Pancreas (tissue), 10 donors: Measurements from ENCODE around the gene CHRNA5. TPM values are rescaled to one million over a fixed set of nuclear protein-coding genes. Genes with fewer than 3 reads are reported as not detected.

ENCODE experiments used
- ATAC-seq, 4 donors: fragments of 200-7000 bp; cut with Tn5 transposase; one replicate each; pipeline versions ENCODE4 v1.8.0 to v1.9.1; 2020; ENCODE audit warnings: mild to moderate bottlenecking in 4 of 4, moderate library complexity in 4 of 4
- DNase-seq, 6 donors: peaks; one replicate each; pipeline ENCODE4 v3.0.0-alpha.2; 2020
- FAIRE-seq: peaks from 2 replicates; lab custom pipeline; 2012; peaks lifted over from hg19 to GRCh38; lab: Jason Lieb, UNC
- H3K27ac ChIP-seq, 4 donors: fragments of 200-600 bp; sonication (generic); 1 replicate in 3 of 4; 2 replicates in 1 of 4; pipeline versions ENCODE4 v1.5.0 to v1.8.0; 2020
- H3K27me3 ChIP-seq, 4 donors: fragments of 200-600 bp; one replicate each; pipeline ENCODE4 v1.8.0; 2021
- H3K36me3 ChIP-seq, 3 donors: fragments of 200-600 bp; sonication (generic) in 1 of 3; one replicate each; pipeline versions ENCODE4 v1.5.0 to v1.8.0; 2020 to 2021
- H3K4me1 ChIP-seq, 3 donors: fragments of 200-600 bp; one replicate each; pipeline ENCODE4 v1.8.0; 2021
- H3K4me3 ChIP-seq, 4 donors: fragments of 200-600 bp; sonication (generic) in 2 of 4; one replicate each; pipeline versions ENCODE4 v1.5.0 to v1.8.0; 2020 to 2021
- H3K9me3 ChIP-seq, 4 donors: fragments of 200-600 bp; one replicate each; pipeline ENCODE4 v1.8.0; 2021
- CTCF ChIP-seq, 4 donors: fragments of 200-600 bp; sonication (generic) in 3 of 4; IDR thresholded peaks; one replicate each; pipeline versions ENCODE4 v1.5.0 to v1.8.0; 2021; ENCODE audit warnings: antibody characterized with exemption in 4 of 4
- WGBS, 2 donors: extraction: QIAGEN DNeasy Blood & Tissue Kit; methylation state at CpG; one replicate each; pipeline ENCODE4 v1.1.7; 2013; 5-methylcytosine and 5-hydroxymethylcytosine counted together
- intact Hi-C, 3 donors: fragments of 100-400 bp; cut with DNase I; formaldehyde crosslinking; loops; one replicate each; pipeline versions ENCODE4 v1.11.1 to v1.14.2; 2022
- polyA plus RNA-seq, 2 donors: library from polyadenylated mRNA; stranded (reverse); fragments of 200-250 nt; gene quantifications; one replicate each; pipeline ENCODE4 v1.2.3, GENCODE V29; 2013
- total RNA-seq, 6 donors: library from RNA; stranded (reverse); fragmentation: NEBNext Ultra II Directional in 4 of 6; extraction: Animal tissue kit (Norgen Biotek cat#: 25700) in 4 of 6; gene quantifications; one replicate each; pipeline versions ENCODE4 v1.2.1 to v1.2.4, GENCODE V29; 2021 to 2023
- donor health status: healthy with polysubstance abuse.
- donor health status: DM: no; HTN: no; CAD: no; lungs with moderate emphysema.
- donor health status: DM: no; HTN: no; CAD: no.
- donor health status: control.
- donor health status: control.
- donor health status: Bipolar disorder and iron deficiency.
- donor health status: DM: yes; HTN: yes; CAD: no.
- donor health status: DM: no; HTN: no; CAD: no.
- donor health status: DM: no; HTN: no; CAD: no.
- donor health status: DM: yes; HTN: yes; CAD: no.

The CHRNA5 gene
- total and polyA plus RNA-seq, 8 donors, result 0.80 to 2.9 (median 1.8) TPM

- intact Hi-C loops, result no loop called here
- H3K4me1 ChIP-seq, result peaks cover 10 to 14% (median 12%) of the 10 kb centered on the region in 3 donors
- 2% methylated on average over 17 of the region's 17 CpGs for WGBS, 2 donors
- peak overlapping the region; percentile 60 to 81 (median 70) for H3K4me3 ChIP-seq
- no peaks in the 10 kb centered on the region for H3K9me3 ChIP-seq
- no peak for TF ChIP-seq CTCF (IDR thresholded peaks at IDR 0.05)
- FAIRE-seq (no peak), DNase-seq (peak in 1 of 6 donors; percentile 13), ATAC-seq (peak in 3 of 4 donors; percentile 1 to 5 (median 1))
- no peaks in the 10 kb centered on the region for H3K27me3 ChIP-seq
- H3K36me3 ChIP-seq, result peaks cover 0 to 13% (median 0%) of the 10 kb centered on the region in 3 donors
- H3K27ac ChIP-seq, result peak overlapping the region; percentile 62 to 91 (median 90)
Observed at GRCh38 chr15:78540871-78541743, 24.2 kb upstream of the CHRNA5 start.

GRCh38 chr15:78541744-78542034, 23.6 kb upstream of the CHRNA5 start:
- H3K4me1 ChIP-seq, result peaks cover 10 to 14% (median 12%) of the 10 kb centered on the region in 3 donors
- FAIRE-seq, result no peak
- 6 to 14% methylated on average over 1 of the region's 1 CpG for WGBS, 2 donors
- H3K27me3 ChIP-seq, result no peaks in the 10 kb centered on the region
- ATAC-seq, result no peak
- H3K4me3 ChIP-seq, result peak overlapping the region in 2 of 4 donors; percentile 60 to 81
- intact Hi-C loops, result no loop called here
- peak overlapping the region in 1 of 4 donors; percentile 91 for H3K27ac ChIP-seq
- TF ChIP-seq CTCF (IDR thresholded peaks at IDR 0.05), result no peak
- H3K9me3 ChIP-seq, result no peaks in the 10 kb centered on the region
- DNase-seq, result no peak
- H3K36me3 ChIP-seq, result peaks cover 0 to 19% (median 0%) of the 10 kb centered on the region in 3 donors

- WGBS, 2 donors, result 79 to 81% methylated on average over 3 of the region's 3 CpGs
- H3K9me3 ChIP-seq, result no peaks in the 10 kb centered on the region
- ATAC-seq (no peak), DNase-seq (no peak), FAIRE-seq (no peak)
- intact Hi-C loops, result no loop called here
- H3K4me1 ChIP-seq, result peaks cover 10 to 14% (median 12%) of the 10 kb centered on the region in 3 donors
- H3K4me3 ChIP-seq, result no peak overlapping the region
- TF ChIP-seq CTCF (IDR thresholded peaks at IDR 0.05), result no peak
- no peak overlapping the region for H3K27ac ChIP-seq
- peaks cover 0 to 26% (median 0%) of the 10 kb centered on the region in 3 donors for H3K36me3 ChIP-seq
- H3K27me3 ChIP-seq, result no peaks in the 10 kb centered on the region
Observed at GRCh38 chr15:78542647-78543046, 22.7 kb upstream of the CHRNA5 start.

- peaks cover 0 to 6% (median 0%) of the 10 kb centered on the region in 3 donors for H3K4me1 ChIP-seq
- no peak for ATAC-seq
- WGBS, 2 donors, result 88% methylated on average over 6 of the region's 6 CpGs
- no peak overlapping the region for H3K27ac ChIP-seq
- TF ChIP-seq CTCF (IDR thresholded peaks at IDR 0.05), result no peak
- H3K9me3 ChIP-seq, result no peaks in the 10 kb centered on the region
- H3K4me3 ChIP-seq, result no peak overlapping the region
- FAIRE-seq, result no peak
- no peak for DNase-seq
- intact Hi-C loops, result no loop called here
- H3K27me3 ChIP-seq, result no peaks in the 10 kb centered on the region
- peaks cover 0 to 48% (median 17%) of the 10 kb centered on the region in 3 donors for H3K36me3 ChIP-seq
Observed at GRCh38 chr15:78550194-78550593, 15.1 kb upstream of the CHRNA5 start.

GRCh38 chr15:78550815-78551214, 14.5 kb upstream of the CHRNA5 start:
- intact Hi-C loops, result no loop called here
- no peak overlapping the region for H3K4me3 ChIP-seq
- no peak for ATAC-seq
- H3K36me3 ChIP-seq, result peaks cover 0 to 42% (median 17%) of the 10 kb centered on the region in 3 donors
- no peak for DNase-seq
- H3K9me3 ChIP-seq, result no peaks in the 10 kb centered on the region
- WGBS, 2 donors, result 63 to 75% methylated on average over 3 of the region's 3 CpGs
- H3K4me1 ChIP-seq, result peaks cover 0 to under 1% (median 0%) of the 10 kb centered on the region in 3 donors
- H3K27me3 ChIP-seq, result no peaks in the 10 kb centered on the region
- FAIRE-seq, result no peak
- no peak for TF ChIP-seq CTCF (IDR thresholded peaks at IDR 0.05)
- H3K27ac ChIP-seq, result no peak overlapping the region
